H9 (cell line): ENCODE measurements around the gene MRPL53. TPM values are rescaled to one million over a fixed set of nuclear protein-coding genes. Genes with fewer than 3 reads are reported as not detected.

ENCODE experiments used
- DNase-seq: peaks from one replicate; pipeline ENCODE4 v3.0.0-alpha.2; 2017
- H2AFZ ChIP-seq: one replicate; pipeline ENCODE4 v1.6.1; 2013; ENCODE audit warnings: mild to moderate bottlenecking, low read length, control low read depth, moderate library complexity
- H2AK5ac ChIP-seq: 2 replicates; pipeline ENCODE4 v1.6.1; 2013; ENCODE audit warnings: low read length, control low read depth, mixed read lengths; ENCODE audit not compliant: insufficient read length
- H2BK120ac ChIP-seq: one replicate; pipeline ENCODE4 v1.6.1; 2013; ENCODE audit warnings: low read depth, mild to moderate bottlenecking, low read length, control low read depth, inconsistent platforms; ENCODE audit not compliant: poor library complexity, severe bottlenecking
- H2BK12ac ChIP-seq: 2 replicates; pipeline ENCODE4 v1.6.1; 2013; ENCODE audit warnings: low read length, control low read depth, mixed read lengths, low read depth; ENCODE audit not compliant: insufficient read length
- H2BK15ac ChIP-seq: 2 replicates; pipeline ENCODE4 v1.6.1; 2013; ENCODE audit warnings: low read depth, low read length, control low read depth
- H2BK20ac ChIP-seq: one replicate; pipeline ENCODE4 v1.6.1; 2013; ENCODE audit warnings: low read depth, mild to moderate bottlenecking, low read length, control low read depth, inconsistent platforms; ENCODE audit not compliant: poor library complexity, severe bottlenecking
- H2BK5ac ChIP-seq: 2 replicates; pipeline ENCODE4 v1.6.1; 2013; ENCODE audit warnings: low read length, control low read depth, mixed read lengths; ENCODE audit not compliant: insufficient read length
- H3K14ac ChIP-seq: 2 replicates; pipeline ENCODE4 v1.6.1; 2013; ENCODE audit warnings: low read length, control low read depth; ENCODE audit not compliant: insufficient read depth
- H3K18ac ChIP-seq: 2 replicates; pipeline ENCODE4 v1.6.1; 2013; ENCODE audit warnings: low read depth, mild to moderate bottlenecking, mixed read lengths, low read length, control low read depth; ENCODE audit not compliant: insufficient read length
- H3K23ac ChIP-seq: 2 replicates; pipeline ENCODE4 v1.6.1; 2013; ENCODE audit warnings: low read length, control low read depth, mixed read lengths, low read depth; ENCODE audit not compliant: insufficient read length
- H3K23me2 ChIP-seq: 2 replicates; pipeline ENCODE4 v1.6.1; 2013; ENCODE audit warnings: low read depth, mild to moderate bottlenecking, mixed read lengths, low read length, control low read depth; ENCODE audit not compliant: insufficient read length, poor library complexity, severe bottlenecking
- H3K27ac ChIP-seq: 2 replicates; pipeline ENCODE4 v1.5.1; 2013; ENCODE audit warnings: low read length, control low read depth, mixed read lengths, low read depth; ENCODE audit not compliant: insufficient read length
- H3K27me3 ChIP-seq: 2 replicates; pipeline ENCODE4 v1.6.1; 2013; ENCODE audit warnings: low read length, control low read depth, inconsistent platforms; ENCODE audit not compliant: insufficient read depth
- H3K4ac ChIP-seq: 2 replicates; pipeline ENCODE4 v1.6.1; 2013; ENCODE audit warnings: low read depth, mild to moderate bottlenecking, control low read depth, inconsistent platforms, low read length, moderate library complexity
- H3K4me1 ChIP-seq: 2 replicates; pipeline ENCODE4 v1.6.1; 2013; ENCODE audit warnings: low read length, control low read depth, inconsistent platforms; ENCODE audit not compliant: insufficient read depth
- H3K4me2 ChIP-seq: 2 replicates; pipeline ENCODE4 v1.6.1; 2013; ENCODE audit warnings: low read length, control low read depth, mixed read lengths; ENCODE audit not compliant: insufficient read length, insufficient read depth
- H3K56ac ChIP-seq: 2 replicates; pipeline ENCODE4 v1.6.1; 2013; ENCODE audit warnings: low read depth, mild to moderate bottlenecking, mixed read lengths, low read length, control low read depth; ENCODE audit not compliant: insufficient read length
- H3K79me1 ChIP-seq: 2 replicates; pipeline ENCODE4 v1.6.1; 2013; ENCODE audit warnings: low read depth, mild to moderate bottlenecking, moderate library complexity, low read length, control low read depth, inconsistent platforms; ENCODE audit not compliant: insufficient read depth, poor library complexity, severe bottlenecking
- H3K79me2 ChIP-seq: 2 replicates; pipeline ENCODE4 v1.6.1; 2013; ENCODE audit warnings: low read length, control low read depth, inconsistent platforms; ENCODE audit not compliant: insufficient read depth
- H3K9ac ChIP-seq: 2 replicates; pipeline ENCODE4 v1.6.1; 2013; ENCODE audit warnings: low read length, control low read depth, mixed read lengths; ENCODE audit not compliant: insufficient read length; ENCODE audit errors: extremely low read depth
- H3K9me3 ChIP-seq: one replicate; pipeline ENCODE4 v1.6.1; 2013; ENCODE audit warnings: low read depth, low read length, inconsistent platforms; ENCODE audit not compliant: control insufficient read depth
- H3T11ph ChIP-seq: one replicate; pipeline ENCODE4 v1.6.1; 2013; ENCODE audit warnings: mild to moderate bottlenecking, low read length, control low read depth, inconsistent platforms
- H4K20me1 ChIP-seq: one replicate; pipeline ENCODE4 v1.6.1; 2013; ENCODE audit not compliant: control insufficient read depth, insufficient read length, insufficient read depth
- H4K5ac ChIP-seq: 2 replicates; pipeline ENCODE4 v1.6.1; 2013; ENCODE audit warnings: low read depth, mild to moderate bottlenecking, mixed read lengths, low read length, control low read depth; ENCODE audit not compliant: insufficient read length
- H4K8ac ChIP-seq: replicated peaks from 2 replicates; pipeline ENCODE4 v1.6.1; 2013; ENCODE audit warnings: low read length, control low read depth, mixed read lengths, low read depth; ENCODE audit not compliant: insufficient read length
- H4K91ac ChIP-seq: 2 replicates; pipeline ENCODE4 v1.6.1; 2013; ENCODE audit warnings: low read depth, mild to moderate bottlenecking, moderate library complexity, mixed read lengths, low read length, control low read depth; ENCODE audit not compliant: insufficient read length
- H3K27ac Mint-ChIP-seq, 3 experiments: 2 replicates in 2 of 3; 3 replicates in 1 of 3; pipeline ENCODE4 v1.8.0; 2020 to 2021; ENCODE audit warnings: mixed read lengths in 3 of 3, mild to moderate bottlenecking in 1 of 3, moderate library complexity in 1 of 3
- H3K27me3 Mint-ChIP-seq: 2 replicates; pipeline ENCODE4 v1.8.0; 2021; ENCODE audit warnings: low read depth, mild to moderate bottlenecking, moderate library complexity, mixed read lengths
- H3K36me3 Mint-ChIP-seq, 3 experiments: 2 replicates in 2 of 3; 3 replicates in 1 of 3; pipeline ENCODE4 v1.8.0; 2020 to 2021; ENCODE audit warnings: low read depth in 3 of 3, mixed read lengths in 3 of 3; ENCODE audit not compliant: insufficient read depth in 1 of 3
- H3K4me1 Mint-ChIP-seq, 2 experiments: 2 replicates each; pipeline ENCODE4 v1.8.0; 2020; ENCODE audit warnings: mixed read lengths in 2 of 2
- H3K4me3 Mint-ChIP-seq, 2 experiments: 2 replicates in 1 of 2; 3 replicates in 1 of 2; pipeline ENCODE4 v1.8.0; 2020 to 2021; ENCODE audit warnings: mild to moderate bottlenecking in 2 of 2, mixed read lengths in 2 of 2, moderate library complexity in 1 of 2
- H3K9me3 Mint-ChIP-seq, 2 experiments: 2 replicates in 1 of 2; 3 replicates in 1 of 2; pipeline ENCODE4 v1.8.0; 2020; ENCODE audit warnings: mild to moderate bottlenecking in 2 of 2, mixed read lengths in 2 of 2, moderate library complexity in 1 of 2
- WGBS: extraction: QIAGEN DNeasy Blood & Tissue Kit; methylation state at CpG from one replicate; pipeline ENCODE4 v1.1.7; 2013; ENCODE audit warnings: missing lambda C conversion rate, low lambda C conversion rate, mixed read lengths; ENCODE audit not compliant: insufficient read length; ENCODE audit errors: extremely low coverage; 5-methylcytosine and 5-hydroxymethylcytosine counted together
- total RNA-seq: library from RNA; stranded (reverse); gene quantifications from 2 replicates; pipeline ENCODE4 v1.2.1, GENCODE V29; 2021
- TF ChIP-seq, protein P1 (sequence below): fragments of 200-600 bp; sonication (generic); conservative IDR thresholded peaks from 3 replicates; pipeline ENCODE4 v1.8.0; 2021; ENCODE audit warnings: antibody characterized with exemption, mild to moderate bottlenecking

The MRPL53 gene
- total RNA-seq, 1 experiment from 2014 or later: 59.5 TPM

DNA sequence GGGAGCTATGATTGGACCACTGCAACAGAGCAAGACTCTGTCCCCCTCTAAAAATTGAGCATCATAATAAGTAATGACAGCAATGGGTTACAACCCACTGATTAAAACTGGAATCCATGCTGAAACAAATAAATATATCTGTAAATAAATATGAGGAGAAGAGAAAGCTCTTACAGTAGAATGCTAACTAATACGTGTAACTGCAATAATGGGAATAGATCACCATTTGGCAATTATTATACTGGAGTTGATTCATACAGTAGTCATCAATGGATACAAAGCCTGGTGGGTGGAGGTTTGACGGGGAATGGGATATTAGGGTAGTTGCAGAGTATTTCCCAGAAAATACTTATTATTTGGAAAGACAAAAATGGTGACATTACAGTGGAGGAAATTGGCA, 23.7 kb downstream of the MRPL53 start:
- H3K9me3 Mint-ChIP-seq: no peaks in the 10 kb centered on the region; a peak in 1 of 5 replicates
- no peak overlapping the region for H3K27ac ChIP-seq
- no peaks in the 10 kb centered on the region for H3K23me2 ChIP-seq
- no peak overlapping the region for H3K18ac ChIP-seq
- no peaks in the 10 kb centered on the region for H3K79me1 ChIP-seq
- no peak overlapping the region for H3K4ac ChIP-seq
- no peak overlapping the region for H2BK120ac ChIP-seq
- no peak overlapping the region for H2AFZ ChIP-seq
- H3K14ac ChIP-seq: no peak overlapping the region
- no peaks in the 10 kb centered on the region for H3K4me1 ChIP-seq
- no peak for DNase-seq
- H2BK5ac ChIP-seq: no peak overlapping the region
- no peaks in the 10 kb centered on the region for H3K36me3 Mint-ChIP-seq
- no peak overlapping the region for H3K4me2 ChIP-seq
- H4K5ac ChIP-seq: no peak overlapping the region
- H4K8ac ChIP-seq: no peak overlapping the region
- H2BK15ac ChIP-seq: no peak overlapping the region
- no peak overlapping the region for H2BK20ac ChIP-seq
- no peak overlapping the region for H3K4me3 Mint-ChIP-seq
- no peaks in the 10 kb centered on the region for H3K79me2 ChIP-seq
- no peaks in the 10 kb centered on the region for H3K9me3 ChIP-seq
- TF ChIP-seq, protein P1, sequence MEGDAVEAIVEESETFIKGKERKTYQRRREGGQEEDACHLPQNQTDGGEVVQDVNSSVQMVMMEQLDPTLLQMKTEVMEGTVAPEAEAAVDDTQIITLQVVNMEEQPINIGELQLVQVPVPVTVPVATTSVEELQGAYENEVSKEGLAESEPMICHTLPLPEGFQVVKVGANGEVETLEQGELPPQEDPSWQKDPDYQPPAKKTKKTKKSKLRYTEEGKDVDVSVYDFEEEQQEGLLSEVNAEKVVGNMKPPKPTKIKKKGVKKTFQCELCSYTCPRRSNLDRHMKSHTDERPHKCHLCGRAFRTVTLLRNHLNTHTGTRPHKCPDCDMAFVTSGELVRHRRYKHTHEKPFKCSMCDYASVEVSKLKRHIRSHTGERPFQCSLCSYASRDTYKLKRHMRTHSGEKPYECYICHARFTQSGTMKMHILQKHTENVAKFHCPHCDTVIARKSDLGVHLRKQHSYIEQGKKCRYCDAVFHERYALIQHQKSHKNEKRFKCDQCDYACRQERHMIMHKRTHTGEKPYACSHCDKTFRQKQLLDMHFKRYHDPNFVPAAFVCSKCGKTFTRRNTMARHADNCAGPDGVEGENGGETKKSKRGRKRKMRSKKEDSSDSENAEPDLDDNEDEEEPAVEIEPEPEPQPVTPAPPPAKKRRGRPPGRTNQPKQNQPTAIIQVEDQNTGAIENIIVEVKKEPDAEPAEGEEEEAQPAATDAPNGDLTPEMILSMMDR: no peak
- no peaks in the 10 kb centered on the region for H3K27me3 ChIP-seq
- no CpG with 5 or more reads among the region's 2 CpGs for WGBS
- H4K20me1 ChIP-seq: no peaks in the 10 kb centered on the region
- peaks cover 0 to 6% of the 10 kb centered on the region in 2 experiments; a peak in 1 of 4 replicates for H3K4me1 Mint-ChIP-seq
- H4K91ac ChIP-seq: no peak overlapping the region
- H3K27ac Mint-ChIP-seq: peak overlapping the region in 1 of 3 experiments; percentile 67; a peak in 1 of 7 replicates
- no peak overlapping the region for H2AK5ac ChIP-seq
- no peak overlapping the region for H3T11ph ChIP-seq
- no peak overlapping the region for H3K9ac ChIP-seq
- no peak overlapping the region for H3K56ac ChIP-seq
- no peak overlapping the region for H2BK12ac ChIP-seq
- H3K23ac ChIP-seq: no peak overlapping the region
- peaks cover 20% of the 10 kb centered on the region for H3K27me3 Mint-ChIP-seq
